Raji (cell line): ENCODE results near the gene SAMD5.

Experiments used
- POLR2A ChIP-seq: IDR thresholded peaks from 2 replicates; pipeline ENCODE4 v1.6.1; 2011; ENCODE audit warnings: low read depth, low read length, control low read depth; ENCODE audit not compliant: insufficient read depth

The SAMD5 gene

GRCh38 chr6:147578159-147578558, 69.7 kb downstream of the SAMD5 start:
- TF ChIP-seq POLR2A, result no peak

DNA sequence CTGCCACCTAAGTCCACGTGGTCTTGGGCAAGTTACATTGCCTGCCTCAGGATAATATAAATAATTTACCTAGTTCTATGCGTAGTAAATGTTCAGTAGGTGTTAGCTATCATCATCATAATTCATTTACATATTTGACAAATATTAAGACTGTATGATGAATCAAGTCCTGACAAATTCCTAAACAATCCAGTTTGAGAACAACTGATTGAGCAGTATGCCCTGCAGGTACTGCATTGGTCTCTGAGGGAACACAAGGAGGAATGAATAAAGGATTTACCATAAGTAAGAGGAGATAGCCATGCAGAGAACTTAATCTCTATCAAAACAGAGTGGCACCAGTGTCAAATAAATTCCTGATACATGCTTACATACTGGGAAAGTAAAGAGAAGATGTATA, 70.4 kb downstream of the SAMD5 start:
- no peak for TF ChIP-seq POLR2A

GRCh38 chr6:147579667-147580066, 71.2 kb downstream of the SAMD5 start:
- no peak for TF ChIP-seq POLR2A

- TF ChIP-seq POLR2A, result no peak
Observed at GRCh38 chr6:147582991-147583390, 74.5 kb downstream of the SAMD5 start.

GRCh38 chr6:147585256-147585655, 76.8 kb downstream of the SAMD5 start:
- TF ChIP-seq POLR2A, result no peak

DNA sequence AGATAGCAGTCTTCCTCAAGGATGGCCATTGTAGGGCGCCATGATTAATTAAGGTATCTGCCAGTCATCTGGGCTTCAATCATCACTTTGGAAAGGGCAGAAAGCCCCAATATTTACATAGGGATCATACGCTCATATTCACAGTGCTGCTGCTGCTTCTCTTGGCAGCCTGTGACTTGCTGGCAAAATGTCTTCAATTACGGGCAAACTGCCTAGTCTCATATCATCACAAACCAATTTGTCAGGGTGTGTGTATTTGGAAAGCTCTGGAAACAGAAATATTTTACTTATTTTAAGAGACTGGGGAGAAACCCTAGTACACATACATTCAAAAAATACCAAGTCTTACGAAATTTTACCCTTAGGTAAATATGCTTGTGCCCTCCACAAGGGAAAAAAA, 77.6 kb downstream of the SAMD5 start:
- TF ChIP-seq POLR2A, result no peak

DNA sequence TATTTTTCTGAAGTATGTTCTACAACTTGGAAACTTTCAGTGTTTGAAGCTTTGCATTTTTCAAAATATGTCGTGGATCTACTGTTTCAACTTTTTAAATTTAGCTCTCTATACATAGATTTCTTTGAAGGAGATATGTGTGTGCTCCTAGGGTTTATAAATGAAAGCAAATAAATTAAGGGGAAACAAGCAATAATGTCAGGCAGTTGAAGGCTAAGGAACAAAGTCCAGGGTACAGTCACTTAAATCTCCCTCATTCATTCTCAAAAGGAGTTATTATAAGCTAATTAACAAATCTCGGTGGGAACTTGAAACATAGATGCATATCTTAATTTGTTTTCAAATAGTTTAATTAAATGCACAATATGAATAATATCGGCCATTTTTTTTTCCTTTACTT, 79.4 kb downstream of the SAMD5 start:
- no peak for TF ChIP-seq POLR2A

- TF ChIP-seq POLR2A, result no peak
Observed at GRCh38 chr6:147588469-147588868, 80.0 kb downstream of the SAMD5 start.

DNA sequence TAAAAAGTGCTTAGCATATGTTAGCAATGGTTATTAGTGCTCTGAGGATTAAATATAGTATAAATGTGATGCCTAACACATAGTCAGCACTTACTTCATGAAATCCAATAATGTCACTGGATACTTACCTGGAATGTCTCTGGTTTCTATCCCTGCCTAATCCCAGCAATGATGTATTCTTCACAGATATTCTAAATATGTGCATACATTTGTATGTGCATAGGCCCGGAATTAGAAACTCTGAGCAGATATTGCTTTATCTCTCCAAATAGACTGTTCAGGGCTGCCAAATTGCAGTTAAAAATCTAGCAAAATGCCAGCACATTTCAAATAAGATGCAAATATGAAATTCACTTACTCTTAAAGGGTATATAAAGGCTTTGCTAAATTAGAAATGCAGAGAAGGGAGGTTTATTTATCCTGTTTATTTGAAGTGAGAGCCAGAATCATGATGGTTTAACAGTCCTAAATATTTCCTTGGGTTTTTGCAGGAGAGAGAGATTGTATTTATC, 81.3 kb downstream of the SAMD5 start:
- no peak for TF ChIP-seq POLR2A

- no peak for TF ChIP-seq POLR2A
Observed at GRCh38 chr6:147595961-147596360, 87.5 kb downstream of the SAMD5 start.

- TF ChIP-seq POLR2A, result no peak
Observed at GRCh38 chr6:147603392-147604081, 95.0 kb downstream of the SAMD5 start.

GRCh38 chr6:147604373-147604772, 95.9 kb downstream of the SAMD5 start:
- TF ChIP-seq POLR2A, result no peak

GRCh38 chr6:147611992-147612391, 103.5 kb downstream of the SAMD5 start:
- TF ChIP-seq POLR2A, result no peak

GRCh38 chr6:147614501-147614900, 106.0 kb downstream of the SAMD5 start:
- TF ChIP-seq POLR2A, result no peak

- TF ChIP-seq POLR2A, result no peak
Observed at GRCh38 chr6:147615659-147616456, 107.4 kb downstream of the SAMD5 start.

GRCh38 chr6:147617366-147617765, 108.9 kb downstream of the SAMD5 start:
- no peak for TF ChIP-seq POLR2A
